Measurements from ENCODE around the gene IPCEF1. TPM values are rescaled to one million over a fixed set of nuclear protein-coding genes. Genes with fewer than 3 reads are reported as not detected.

Gene IPCEF1
- polyA plus RNA-seq, 1 donor (not counting 4 experiments of a cell fraction or from before 2014, with no cell fraction given) = 0.21 TPM

DNA sequence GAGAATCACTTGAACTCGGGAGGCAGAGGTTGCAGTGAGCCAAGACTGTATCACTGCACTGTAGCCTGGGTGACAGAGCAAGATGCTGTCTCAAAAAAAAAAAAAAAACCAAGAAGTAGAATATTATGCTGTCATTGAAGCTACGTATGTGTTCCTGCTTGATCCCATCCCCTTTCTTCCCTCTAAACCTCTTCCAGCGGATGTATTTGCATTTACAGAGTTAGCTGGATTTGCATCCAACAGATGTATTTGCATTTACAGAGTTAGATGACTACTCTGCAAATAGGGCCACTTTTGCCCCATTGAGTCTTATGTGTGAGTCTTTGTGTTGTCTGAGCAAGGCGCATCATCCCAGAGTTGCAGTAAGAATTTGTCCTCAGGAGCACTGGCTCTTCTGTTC, 24.9 kb upstream of the IPCEF1 start:
- no peaks in the 10 kb centered on the region for H3K27me3 ChIP-seq (ENCODE audit: control insufficient read depth, extremely low read depth, insufficient read depth, low read length)
- TF ChIP-seq, protein P1, sequence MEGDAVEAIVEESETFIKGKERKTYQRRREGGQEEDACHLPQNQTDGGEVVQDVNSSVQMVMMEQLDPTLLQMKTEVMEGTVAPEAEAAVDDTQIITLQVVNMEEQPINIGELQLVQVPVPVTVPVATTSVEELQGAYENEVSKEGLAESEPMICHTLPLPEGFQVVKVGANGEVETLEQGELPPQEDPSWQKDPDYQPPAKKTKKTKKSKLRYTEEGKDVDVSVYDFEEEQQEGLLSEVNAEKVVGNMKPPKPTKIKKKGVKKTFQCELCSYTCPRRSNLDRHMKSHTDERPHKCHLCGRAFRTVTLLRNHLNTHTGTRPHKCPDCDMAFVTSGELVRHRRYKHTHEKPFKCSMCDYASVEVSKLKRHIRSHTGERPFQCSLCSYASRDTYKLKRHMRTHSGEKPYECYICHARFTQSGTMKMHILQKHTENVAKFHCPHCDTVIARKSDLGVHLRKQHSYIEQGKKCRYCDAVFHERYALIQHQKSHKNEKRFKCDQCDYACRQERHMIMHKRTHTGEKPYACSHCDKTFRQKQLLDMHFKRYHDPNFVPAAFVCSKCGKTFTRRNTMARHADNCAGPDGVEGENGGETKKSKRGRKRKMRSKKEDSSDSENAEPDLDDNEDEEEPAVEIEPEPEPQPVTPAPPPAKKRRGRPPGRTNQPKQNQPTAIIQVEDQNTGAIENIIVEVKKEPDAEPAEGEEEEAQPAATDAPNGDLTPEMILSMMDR (optimal IDR thresholded peaks at IDR 0.05 in 1 of 3, IDR thresholded peaks at IDR 0.05 in 1 of 3, conservative IDR thresholded peaks at IDR 0.05 in 1 of 3; ENCODE audit: extremely low read depth in 1 of 3, insufficient read depth in 2 of 3, low read length in 3 of 3) = no peak
- no peak for TF ChIP-seq EZH2 (IDR thresholded peaks at IDR 0.05; ENCODE audit: low read length)
- H3K9me3 ChIP-seq (ENCODE audit: control insufficient read depth, low read depth, low read length) = no peaks in the 10 kb centered on the region
- FAIRE-seq = no peak
- no peak for DNase-seq (ENCODE audit: low read depth, low spot score)
- no peaks in the 10 kb centered on the region for H3K9me1 ChIP-seq (ENCODE audit: control insufficient read depth, extremely low read depth, insufficient read depth, low read length)
- no peak overlapping the region for H2AFZ ChIP-seq (ENCODE audit: control insufficient read depth, low read length)
- dilution Hi-C loops (cut with MboI; ENCODE audit: extremely low pct_ligation_motif_present, low sequenced_read_pairs) = no loop called here
- no peak overlapping the region for H3K4me2 ChIP-seq (ENCODE audit: control insufficient read depth, extremely low read depth, insufficient read depth, low read depth, low read length)
- H3K9ac ChIP-seq (ENCODE audit: control insufficient read depth, extremely low read depth, insufficient read depth, low read length) = no peak overlapping the region
- no peaks in the 10 kb centered on the region for H3K4me1 ChIP-seq (ENCODE audit: control insufficient read depth, extremely low read depth, insufficient read depth, low read length)
- H3K79me2 ChIP-seq (ENCODE audit: control insufficient read depth, insufficient read depth, low read length) = no peaks in the 10 kb centered on the region
- H3K27ac ChIP-seq (ENCODE audit: control insufficient read depth, insufficient read depth, low read length) = no peak overlapping the region
- no peaks in the 10 kb centered on the region for H4K20me1 ChIP-seq (ENCODE audit: control insufficient read depth, extremely low read depth, insufficient read depth, low read length)
- no peaks in the 10 kb centered on the region for H3K36me3 ChIP-seq (ENCODE audit: control insufficient read depth in 2 of 2, extremely low read depth in 1 of 2, insufficient read depth in 2 of 2, low read length in 2 of 2)
- H3K4me3 ChIP-seq (ENCODE audit: control insufficient read depth in 2 of 3, extremely low read depth in 1 of 3, insufficient read depth in 2 of 3, low read depth in 1 of 3, low read length in 3 of 3) = no peak overlapping the region

DNA sequence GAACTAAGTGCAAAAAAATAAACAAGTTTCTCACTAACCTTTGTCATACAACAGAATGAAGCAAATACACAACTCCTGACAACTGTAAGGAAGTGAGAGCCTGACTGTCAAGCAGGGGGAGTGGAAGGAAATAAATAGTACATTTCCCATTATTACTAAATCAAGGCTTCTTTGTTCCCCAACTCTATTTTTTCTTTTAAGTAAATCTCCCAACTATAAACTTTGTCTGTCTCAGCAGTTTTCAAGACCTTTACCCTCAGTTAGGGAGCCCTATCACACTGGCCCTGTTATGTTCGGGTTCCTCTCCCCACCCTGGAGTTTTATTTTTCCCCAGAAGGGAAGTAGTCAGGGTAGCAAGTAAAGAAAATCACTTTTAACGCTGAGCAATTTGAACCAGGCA, 24.1 kb upstream of the IPCEF1 start:
- Histone ChIP-seq H3K79me2 (ENCODE audit: control insufficient read depth, insufficient read depth, low read length) (no peaks in the 10 kb centered on the region), H3K4me1 (ENCODE audit: control insufficient read depth, extremely low read depth, insufficient read depth, low read length) (no peaks in the 10 kb centered on the region), H2AFZ (ENCODE audit: control insufficient read depth, low read length) (no peak overlapping the region), H3K9me1 (ENCODE audit: control insufficient read depth, extremely low read depth, insufficient read depth, low read length) (no peaks in the 10 kb centered on the region), H3K9ac (ENCODE audit: control insufficient read depth, extremely low read depth, insufficient read depth, low read length) (no peak overlapping the region), H3K36me3 (ENCODE audit: control insufficient read depth in 2 of 2, extremely low read depth in 1 of 2, insufficient read depth in 2 of 2, low read length in 2 of 2) (no peaks in the 10 kb centered on the region), H3K9me3 (ENCODE audit: control insufficient read depth, low read depth, low read length) (no peaks in the 10 kb centered on the region), H3K27me3 (ENCODE audit: control insufficient read depth, extremely low read depth, insufficient read depth, low read length) (no peaks in the 10 kb centered on the region), H4K20me1 (ENCODE audit: control insufficient read depth, extremely low read depth, insufficient read depth, low read length) (no peaks in the 10 kb centered on the region), H3K4me2 (ENCODE audit: control insufficient read depth, extremely low read depth, insufficient read depth, low read depth, low read length) (no peak overlapping the region), H3K27ac (ENCODE audit: control insufficient read depth, insufficient read depth, low read length) (no peak overlapping the region), H3K4me3 (ENCODE audit: control insufficient read depth in 2 of 3, extremely low read depth in 1 of 3, insufficient read depth in 2 of 3, low read depth in 1 of 3, low read length in 3 of 3) (no peak overlapping the region)
- TF ChIP-seq, protein P1 (optimal IDR thresholded peaks at IDR 0.05 in 1 of 3, IDR thresholded peaks at IDR 0.05 in 1 of 3, conservative IDR thresholded peaks at IDR 0.05 in 1 of 3; ENCODE audit: extremely low read depth in 1 of 3, insufficient read depth in 2 of 3, low read length in 3 of 3) = no peak
- TF ChIP-seq EZH2 (IDR thresholded peaks at IDR 0.05; ENCODE audit: low read length) = no peak
- dilution Hi-C loops (cut with MboI; ENCODE audit: extremely low pct_ligation_motif_present, low sequenced_read_pairs) = no loop called here
- no peak for FAIRE-seq
- DNase-seq (ENCODE audit: low read depth, low spot score) = no peak

Measured in keratinocyte (primary cell).